Pancreas (tissue), 10 donors: ENCODE data around the gene HSFX1. TPM values are rescaled to one million over a fixed set of nuclear protein-coding genes. Genes with fewer than 3 reads are reported as not detected.

Experiments used
- ATAC-seq, 4 donors: fragments of 200-7000 bp; cut with Tn5 transposase; one replicate each; pipeline versions ENCODE4 v1.8.0 to v1.9.1; 2020; ENCODE audit warnings: mild to moderate bottlenecking in 4 of 4, moderate library complexity in 4 of 4
- DNase-seq, 6 donors: peaks; one replicate each; pipeline ENCODE4 v3.0.0-alpha.2; 2020
- FAIRE-seq: peaks from 2 replicates; lab custom pipeline; 2012; peaks lifted over from hg19 to GRCh38; lab: Jason Lieb, UNC
- H3K27ac ChIP-seq, 4 donors: fragments of 200-600 bp; sonication (generic); 1 replicate in 3 of 4; 2 replicates in 1 of 4; pipeline versions ENCODE4 v1.5.0 to v1.8.0; 2020
- H3K27me3 ChIP-seq, 4 donors: fragments of 200-600 bp; one replicate each; pipeline ENCODE4 v1.8.0; 2021
- H3K36me3 ChIP-seq, 3 donors: fragments of 200-600 bp; sonication (generic) in 1 of 3; one replicate each; pipeline versions ENCODE4 v1.5.0 to v1.8.0; 2020 to 2021
- H3K4me1 ChIP-seq, 3 donors: fragments of 200-600 bp; one replicate each; pipeline ENCODE4 v1.8.0; 2021
- H3K4me3 ChIP-seq, 4 donors: fragments of 200-600 bp; sonication (generic) in 2 of 4; one replicate each; pipeline versions ENCODE4 v1.5.0 to v1.8.0; 2020 to 2021
- H3K9me3 ChIP-seq, 4 donors: fragments of 200-600 bp; one replicate each; pipeline ENCODE4 v1.8.0; 2021
- CTCF ChIP-seq, 4 donors: fragments of 200-600 bp; sonication (generic) in 3 of 4; IDR thresholded peaks; one replicate each; pipeline versions ENCODE4 v1.5.0 to v1.8.0; 2021; ENCODE audit warnings: antibody characterized with exemption in 4 of 4
- WGBS, 2 donors: extraction: QIAGEN DNeasy Blood & Tissue Kit; methylation state at CpG; one replicate each; pipeline ENCODE4 v1.1.7; 2013; 5-methylcytosine and 5-hydroxymethylcytosine counted together
- intact Hi-C, 3 donors: fragments of 100-400 bp; cut with DNase I; formaldehyde crosslinking; loops; one replicate each; pipeline versions ENCODE4 v1.11.1 to v1.14.2; 2022
- polyA plus RNA-seq, 2 donors: library from polyadenylated mRNA; stranded (reverse); fragments of 200-250 nt; gene quantifications; one replicate each; pipeline ENCODE4 v1.2.3, GENCODE V29; 2013
- total RNA-seq, 6 donors: library from RNA; stranded (reverse); fragmentation: NEBNext Ultra II Directional in 4 of 6; extraction: Animal tissue kit (Norgen Biotek cat#: 25700) in 4 of 6; gene quantifications; one replicate each; pipeline versions ENCODE4 v1.2.1 to v1.2.4, GENCODE V29; 2021 to 2023
- donor health status: healthy with polysubstance abuse.
- donor health status: DM: no; HTN: no; CAD: no; lungs with moderate emphysema.
- donor health status: DM: no; HTN: no; CAD: no.
- donor health status: control.
- donor health status: control.
- donor health status: Bipolar disorder and iron deficiency.
- donor health status: DM: yes; HTN: yes; CAD: no.
- donor health status: DM: no; HTN: no; CAD: no.
- donor health status: DM: no; HTN: no; CAD: no.
- donor health status: DM: yes; HTN: yes; CAD: no.

Gene HSFX1
- total and polyA plus RNA-seq, 8 donors = 0.25 to 1.2 (median 0.58) TPM

DNA sequence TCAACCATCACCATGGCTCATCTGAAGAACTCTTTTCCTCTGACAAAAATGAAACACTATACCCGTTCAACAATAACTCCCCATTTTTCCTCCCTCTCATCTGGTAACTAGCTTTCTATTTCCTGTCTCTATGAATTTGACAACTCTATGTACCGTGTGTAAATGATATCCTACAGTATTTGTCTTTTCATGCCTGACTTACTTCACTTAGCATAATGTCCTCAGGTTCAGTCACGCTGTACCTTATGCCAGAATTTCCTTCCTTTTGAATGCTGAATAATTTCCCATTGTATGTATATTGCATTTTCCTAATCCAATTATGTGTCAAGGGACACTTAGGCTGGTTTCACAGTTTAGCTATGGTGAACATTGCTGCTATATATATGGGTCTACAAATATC lies 26.1 kb downstream of the HSFX1 start:
- FAIRE-seq = no peak
- intact Hi-C loops = no loop called here
- H3K27ac ChIP-seq = no peak overlapping the region
- H3K4me1 ChIP-seq = no peaks in the 10 kb centered on the region
- H3K36me3 ChIP-seq = no peaks in the 10 kb centered on the region
- H3K9me3 ChIP-seq = no peaks in the 10 kb centered on the region
- H3K4me3 ChIP-seq = no peak overlapping the region
- peaks cover 0 to 6% (median 2%) of the 10 kb centered on the region in 4 donors for H3K27me3 ChIP-seq
- no peak for TF ChIP-seq CTCF (IDR thresholded peaks at IDR 0.05)
- peak in 1 of 4 donors; percentile 44 for ATAC-seq
- no peak for DNase-seq
- 59% methylated on average over 3 of the region's 3 CpGs for WGBS, 2 donors

- intact Hi-C loops = no loop called here
- Histone ChIP-seq H3K27ac (no peak overlapping the region), H3K36me3 (no peaks in the 10 kb centered on the region), H3K9me3 (no peaks in the 10 kb centered on the region), H3K4me3 (no peak overlapping the region), H3K27me3 (peaks cover 0 to 6% (median 2%) of the 10 kb centered on the region in 4 donors), H3K4me1 (no peaks in the 10 kb centered on the region)
- FAIRE-seq (no peak), DNase-seq (no peak), ATAC-seq (no peak)
- 79 to 80% methylated on average over 10 of the region's 10 CpGs for WGBS, 2 donors
- TF ChIP-seq CTCF (IDR thresholded peaks at IDR 0.05) = no peak
These were observed 29.7 kb downstream of the HSFX1 start for GRCh38 chrX:149803458-149804062.

- ATAC-seq = no peak
- Histone ChIP-seq H3K4me1 (no peaks in the 10 kb centered on the region), H3K27ac (no peak overlapping the region), H3K4me3 (no peak overlapping the region), H3K36me3 (no peaks in the 10 kb centered on the region), H3K9me3 (no peaks in the 10 kb centered on the region), H3K27me3 (peaks cover 0 to 6% (median 2%) of the 10 kb centered on the region in 4 donors)
- intact Hi-C loops = no loop called here
- TF ChIP-seq CTCF (IDR thresholded peaks at IDR 0.05) = no peak
- no peak for DNase-seq
- 64 to 73% methylated on average over 6 of the region's 6 CpGs for WGBS, 2 donors
- FAIRE-seq = no peak
These were observed 30.2 kb downstream of the HSFX1 start for GRCh38 chrX:149804102-149804501.

DNA sequence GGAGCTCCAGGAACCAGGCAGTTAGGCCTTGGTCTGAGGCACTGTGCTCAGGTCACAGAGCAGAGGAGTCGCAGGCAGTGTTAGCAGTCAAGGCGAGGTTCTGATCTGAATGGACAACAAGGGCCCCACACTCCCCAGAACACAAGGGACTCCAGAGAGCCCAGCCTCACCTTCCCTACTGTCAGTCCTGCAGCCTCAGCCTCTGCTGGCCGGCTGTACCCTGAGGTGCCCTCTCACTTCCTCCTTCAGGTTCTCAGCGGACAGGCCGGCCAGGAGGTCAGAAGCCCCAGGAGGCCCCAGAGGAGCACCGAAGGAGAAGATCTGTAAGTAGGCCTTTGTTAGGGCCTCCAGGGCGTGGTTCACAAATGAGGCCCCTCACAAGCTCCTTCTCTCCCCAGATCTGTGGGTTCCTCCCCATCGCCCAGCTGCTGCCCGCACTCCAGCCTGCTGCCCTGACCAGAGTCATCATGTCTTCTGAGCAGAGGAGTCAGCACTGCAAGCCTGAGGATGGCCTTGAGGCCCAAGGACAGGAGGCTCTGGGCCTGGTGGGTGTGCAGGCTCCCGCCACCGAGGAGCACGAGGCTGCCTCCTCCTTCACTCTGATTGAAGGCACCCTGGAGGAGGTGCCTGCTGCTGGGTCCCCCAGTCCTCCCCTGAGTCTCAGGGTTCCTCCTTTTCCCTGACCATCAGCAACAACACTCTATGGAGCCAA lies 34.0 kb downstream of the HSFX1 start:
- ATAC-seq (no peak), FAIRE-seq (no peak), DNase-seq (peak in 1 of 6 donors; percentile 36)
- Histone ChIP-seq H3K27ac (no peak overlapping the region), H3K27me3 (peaks cover 0 to 3% (median 0%) of the 10 kb centered on the region in 4 donors), H3K4me3 (no peak overlapping the region), H3K9me3 (no peaks in the 10 kb centered on the region), H3K36me3 (no peaks in the 10 kb centered on the region), H3K4me1 (no peaks in the 10 kb centered on the region)
- WGBS, 2 donors = 87 to 89% methylated on average over 12 of the region's 12 CpGs
- intact Hi-C loops = no loop called here
- TF ChIP-seq CTCF (IDR thresholded peaks at IDR 0.05) = no peak

GRCh38 chrX:149818652-149819051 lies 44.8 kb downstream of the HSFX1 start:
- Histone ChIP-seq H3K9me3 (no peaks in the 10 kb centered on the region), H3K27ac (no peak overlapping the region), H3K4me1 (no peaks in the 10 kb centered on the region), H3K27me3 (peaks cover 0 to 9% (median 0%) of the 10 kb centered on the region in 4 donors), H3K36me3 (no peaks in the 10 kb centered on the region), H3K4me3 (no peak overlapping the region)
- TF ChIP-seq CTCF (IDR thresholded peaks at IDR 0.05) = no peak
- ATAC-seq (no peak), FAIRE-seq (no peak), DNase-seq (no peak)
- 44 to 78% methylated on average over 1 of the region's 1 CpG for WGBS, 2 donors
- intact Hi-C loops = no loop called here
